ENCODE data around the gene TOMM34. TPM values are rescaled to one million over a fixed set of nuclear protein-coding genes. Genes with fewer than 3 reads are reported as not detected.
A peak's percentile ranks its signal among the peaks of the same experiment; 100 is the strongest.

The TOMM34 gene
- polyA plus RNA-seq, 3 donors, result 36.8 to 42.6 (median 40.9) TPM

DNA sequence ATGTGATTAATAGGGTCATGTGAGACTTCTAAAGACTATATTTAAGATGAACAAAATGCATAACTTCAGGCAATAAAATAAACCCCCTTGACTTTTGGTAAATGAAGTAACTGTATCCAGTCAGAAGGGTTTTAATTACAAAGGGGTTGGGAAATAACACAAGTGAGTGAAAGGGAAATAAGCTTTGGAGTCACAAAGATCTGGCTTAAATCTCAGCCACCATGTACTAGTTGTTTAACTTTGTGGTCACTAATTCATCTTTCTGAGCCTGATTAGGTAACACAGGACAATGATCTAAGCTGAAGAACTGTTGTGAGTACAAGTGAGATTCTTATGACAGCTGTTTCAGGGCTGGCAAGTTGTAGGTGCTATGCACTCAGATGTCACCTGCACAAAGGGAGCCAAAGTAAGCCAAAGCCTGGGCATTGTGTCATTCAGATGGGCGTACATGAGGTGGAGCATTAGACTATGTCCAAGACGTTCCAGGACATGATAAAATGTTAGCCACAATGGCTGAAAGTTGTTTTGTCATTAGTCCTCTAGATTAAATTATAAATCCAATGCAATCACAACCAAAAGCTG is 13.8 kb downstream of the TOMM34 start:
- no peak for DNase-seq (ENCODE audit: extremely low read depth in 1 of 11, low read depth in 9 of 11, low spot score in 4 of 11)

GRCh38 chr20:44945261-44945660 is 14.9 kb downstream of the TOMM34 start:
- DNase-seq (ENCODE audit: extremely low read depth in 1 of 11, low read depth in 9 of 11, low spot score in 4 of 11), result no peak

- DNase-seq (ENCODE audit: extremely low read depth in 1 of 11, low read depth in 9 of 11, low spot score in 4 of 11), result no peak
Measured at GRCh38 chr20:44943828-44944227, 16.4 kb downstream of the TOMM34 start.

- no peak for DNase-seq (ENCODE audit: extremely low read depth in 1 of 11, low read depth in 9 of 11, low spot score in 4 of 11)
Measured at GRCh38 chr20:44942264-44942973, 17.8 kb downstream of the TOMM34 start.

- no peak for DNase-seq (ENCODE audit: extremely low read depth in 1 of 11, low read depth in 9 of 11, low spot score in 4 of 11)
Measured at GRCh38 chr20:44941120-44941691, 19.0 kb downstream of the TOMM34 start.

- DNase-seq (ENCODE audit: extremely low read depth in 1 of 11, low read depth in 9 of 11, low spot score in 4 of 11), result no peak
Measured at GRCh38 chr20:44938637-44939036, 21.6 kb downstream of the TOMM34 start.

DNA sequence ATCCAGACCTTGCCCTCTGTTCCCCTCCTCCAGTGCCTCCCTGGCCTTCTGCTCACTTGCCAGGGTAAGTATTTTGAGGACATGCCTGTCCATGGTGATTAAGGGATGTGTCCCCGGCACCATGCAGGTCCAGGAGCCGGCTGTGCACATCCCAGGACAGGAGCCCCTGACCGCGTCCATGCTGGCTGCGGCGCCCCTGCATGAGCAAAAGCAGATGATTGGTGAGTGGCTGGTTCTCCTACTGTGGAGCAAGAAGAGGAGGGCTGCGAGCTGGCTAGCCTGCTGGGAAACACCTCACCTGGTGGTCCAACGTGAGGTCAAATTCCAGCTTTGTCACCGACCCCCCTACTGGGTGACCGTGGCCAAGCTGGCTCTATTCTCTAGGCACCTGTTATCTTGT is 23.7 kb downstream of the TOMM34 start:
- no peak for DNase-seq (ENCODE audit: extremely low read depth in 1 of 11, low read depth in 9 of 11, low spot score in 4 of 11)

DNA sequence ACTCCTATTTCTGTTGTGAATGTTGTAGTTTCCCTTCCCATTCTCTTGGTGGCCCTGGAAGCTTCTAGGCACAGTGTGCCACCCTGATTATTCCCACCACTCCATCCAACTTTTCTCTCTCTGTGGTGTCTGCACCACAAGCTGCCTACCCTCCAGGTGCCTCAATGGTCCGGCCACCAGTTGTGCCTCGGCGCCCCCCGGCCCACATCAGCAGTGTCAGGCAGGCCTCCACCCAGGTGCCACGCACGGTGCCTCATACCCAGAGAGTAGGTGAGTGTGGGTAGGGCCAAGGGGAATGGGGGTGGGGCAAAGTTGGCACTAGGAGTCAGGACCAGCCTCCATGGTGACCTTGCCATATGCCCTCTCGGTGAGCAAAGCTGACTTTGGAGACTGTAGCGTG is 27.3 kb downstream of the TOMM34 start:
- DNase-seq (ENCODE audit: extremely low read depth in 1 of 11, low read depth in 9 of 11, low spot score in 4 of 11), result no peak

DNA sequence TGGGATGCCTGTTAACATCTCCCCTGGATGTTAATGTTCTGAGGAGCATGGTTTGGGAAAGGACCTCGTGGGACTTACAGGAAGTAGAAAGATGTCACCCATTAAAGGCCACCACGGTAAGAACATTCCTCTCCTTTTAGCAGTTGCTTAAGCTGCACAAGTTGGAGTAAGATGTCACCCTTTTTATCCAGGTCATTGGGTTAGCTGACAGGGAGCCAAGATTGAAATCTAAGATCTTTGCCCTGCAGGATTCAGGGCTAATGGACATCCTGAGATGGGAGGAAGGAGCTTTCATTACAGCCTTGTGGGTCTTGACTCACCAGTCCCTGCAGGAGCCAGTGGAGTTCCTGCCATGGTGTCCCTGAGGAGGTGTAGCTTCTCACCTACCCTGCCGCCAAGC is 28.3 kb downstream of the TOMM34 start:
- DNase-seq (ENCODE audit: extremely low read depth in 1 of 11, low read depth in 9 of 11, low spot score in 4 of 11), result no peak

DNA sequence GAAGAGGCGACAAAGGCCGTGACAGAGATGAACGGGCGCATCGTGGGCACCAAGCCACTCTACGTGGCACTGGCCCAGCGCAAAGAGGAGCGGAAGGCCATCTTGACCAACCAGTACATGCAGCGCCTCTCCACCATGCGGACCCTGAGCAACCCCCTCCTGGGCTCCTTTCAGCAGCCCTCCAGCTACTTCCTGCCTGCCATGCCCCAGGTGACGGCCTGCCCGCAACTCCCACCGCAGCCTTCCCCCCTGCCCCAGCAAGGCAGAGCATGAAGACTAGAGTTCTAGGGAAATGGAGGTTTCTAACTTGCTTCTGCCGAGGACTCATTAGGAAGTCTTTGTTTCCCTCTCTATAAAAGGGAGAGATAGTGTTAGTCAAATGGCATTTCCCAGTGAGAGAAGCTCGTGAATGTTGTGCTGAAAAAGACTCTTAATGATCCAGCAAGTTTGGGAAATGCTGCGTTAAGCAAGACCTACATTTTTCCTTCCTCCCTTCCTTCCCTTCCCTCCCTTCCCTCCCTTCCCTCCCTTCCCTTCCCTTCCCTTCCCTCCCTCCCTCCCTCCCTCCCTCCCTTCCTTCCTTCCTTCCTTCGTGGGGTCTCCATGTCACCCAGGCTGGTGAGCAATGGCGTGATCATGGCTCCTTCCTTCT is 29.6 kb downstream of the TOMM34 start:
- no peak for DNase-seq (ENCODE audit: extremely low read depth in 1 of 11, low read depth in 9 of 11, low spot score in 4 of 11)

DNA sequence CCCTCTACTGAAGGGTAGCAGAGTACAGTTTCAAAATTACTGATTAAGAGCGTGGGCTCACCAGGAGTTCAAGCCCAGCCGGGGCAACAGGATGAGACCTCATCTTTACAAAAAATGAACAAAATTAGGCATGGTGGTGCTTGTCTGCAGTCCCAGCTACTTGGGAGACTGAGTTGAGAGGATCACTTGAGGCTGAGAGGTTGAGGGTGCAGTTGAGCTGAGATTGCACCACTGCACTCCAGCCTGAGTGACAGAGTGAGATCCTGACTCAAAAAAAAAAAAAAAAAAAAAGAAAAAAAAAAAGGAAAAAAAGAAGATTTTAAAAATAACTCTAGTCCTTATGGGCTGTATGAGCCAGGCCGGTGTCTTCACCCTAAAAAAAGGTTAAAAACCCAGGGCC is 31.6 kb downstream of the TOMM34 start:
- DNase-seq (ENCODE audit: extremely low read depth in 1 of 11, low read depth in 9 of 11, low spot score in 4 of 11), result no peak

- DNase-seq (ENCODE audit: extremely low read depth in 1 of 11, low read depth in 9 of 11, low spot score in 4 of 11), result no peak
Measured at GRCh38 chr20:44924541-44924940, 35.7 kb downstream of the TOMM34 start.

DNA sequence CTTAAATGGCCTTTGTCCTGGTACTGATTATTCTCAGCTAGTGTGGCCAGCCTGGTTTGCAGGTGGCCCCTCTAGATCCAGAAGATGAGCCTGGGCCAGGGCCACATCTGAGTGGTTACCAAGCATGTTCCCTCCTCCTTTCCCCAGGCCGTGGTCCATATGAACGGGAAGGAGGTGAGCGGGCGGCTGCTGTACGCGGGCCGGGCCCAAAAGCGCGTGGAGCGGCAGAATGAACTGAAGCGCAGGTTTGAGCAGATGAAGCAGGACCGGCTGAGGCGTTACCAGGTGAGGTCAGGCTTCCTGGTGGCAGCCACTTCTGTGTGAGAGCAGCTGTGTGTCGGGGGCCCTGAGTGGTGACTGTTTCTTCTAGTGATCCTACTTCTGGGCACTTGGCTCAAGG is 38.8 kb downstream of the TOMM34 start:
- DNase-seq (ENCODE audit: extremely low read depth in 1 of 11, low read depth in 9 of 11, low spot score in 4 of 11), result no peak

GRCh38 chr20:44918761-44919160 is 41.4 kb downstream of the TOMM34 start:
- no peak for DNase-seq (ENCODE audit: extremely low read depth in 1 of 11, low read depth in 9 of 11, low spot score in 4 of 11)

GRCh38 chr20:44918342-44918741 is 41.9 kb downstream of the TOMM34 start:
- DNase-seq (ENCODE audit: extremely low read depth in 1 of 11, low read depth in 9 of 11, low spot score in 4 of 11), result no peak

- no peak for DNase-seq (ENCODE audit: extremely low read depth in 1 of 11, low read depth in 9 of 11, low spot score in 4 of 11)
Measured at GRCh38 chr20:44917399-44917798, 42.8 kb downstream of the TOMM34 start.

DNA sequence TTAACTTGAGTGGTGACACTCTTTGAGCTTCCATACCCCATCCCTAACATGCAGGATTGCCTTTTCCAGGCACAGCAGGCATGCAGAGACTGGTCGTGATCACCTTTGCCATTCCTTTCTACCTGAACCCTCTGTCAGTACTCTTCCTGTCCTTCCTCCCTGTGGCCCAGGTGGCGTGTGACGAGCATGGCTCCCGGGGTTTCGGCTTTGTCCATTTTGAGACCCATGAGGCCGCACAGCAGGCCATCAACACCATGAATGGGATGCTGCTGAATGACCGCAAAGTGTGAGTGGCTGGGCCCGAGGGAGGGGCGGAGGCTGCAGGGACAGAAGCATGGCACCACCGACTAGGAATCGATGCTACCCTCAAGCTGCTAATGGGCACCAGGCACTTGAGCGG is 43.6 kb downstream of the TOMM34 start:
- no peak for DNase-seq (ENCODE audit: extremely low read depth in 1 of 11, low read depth in 9 of 11, low spot score in 4 of 11)

- no peak for DNase-seq (ENCODE audit: extremely low read depth in 1 of 11, low read depth in 9 of 11, low spot score in 4 of 11)
Measured at GRCh38 chr20:44914924-44915323, 45.3 kb downstream of the TOMM34 start.

DNA sequence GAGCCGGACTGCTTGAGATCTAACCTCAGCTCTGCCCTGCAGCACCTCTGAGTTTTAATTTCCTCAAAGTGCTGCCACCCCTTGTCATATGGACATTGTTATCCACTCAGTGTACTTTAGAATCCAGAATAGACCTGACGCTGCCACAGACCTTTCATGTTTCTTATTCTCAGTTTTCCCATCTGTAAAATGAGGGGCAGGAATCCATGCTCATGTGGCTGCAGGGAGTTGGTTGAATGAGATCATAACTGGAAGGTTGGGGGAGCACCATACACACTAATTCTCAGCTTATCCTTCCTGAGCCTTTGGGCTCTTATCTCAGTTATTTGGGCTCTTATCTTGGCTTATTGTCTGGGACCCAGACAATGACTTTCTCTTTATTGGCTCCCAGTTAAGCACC is 48.0 kb downstream of the TOMM34 start:
- DNase-seq (ENCODE audit: extremely low read depth in 1 of 11, low read depth in 9 of 11, low spot score in 4 of 11), result no peak

DNA sequence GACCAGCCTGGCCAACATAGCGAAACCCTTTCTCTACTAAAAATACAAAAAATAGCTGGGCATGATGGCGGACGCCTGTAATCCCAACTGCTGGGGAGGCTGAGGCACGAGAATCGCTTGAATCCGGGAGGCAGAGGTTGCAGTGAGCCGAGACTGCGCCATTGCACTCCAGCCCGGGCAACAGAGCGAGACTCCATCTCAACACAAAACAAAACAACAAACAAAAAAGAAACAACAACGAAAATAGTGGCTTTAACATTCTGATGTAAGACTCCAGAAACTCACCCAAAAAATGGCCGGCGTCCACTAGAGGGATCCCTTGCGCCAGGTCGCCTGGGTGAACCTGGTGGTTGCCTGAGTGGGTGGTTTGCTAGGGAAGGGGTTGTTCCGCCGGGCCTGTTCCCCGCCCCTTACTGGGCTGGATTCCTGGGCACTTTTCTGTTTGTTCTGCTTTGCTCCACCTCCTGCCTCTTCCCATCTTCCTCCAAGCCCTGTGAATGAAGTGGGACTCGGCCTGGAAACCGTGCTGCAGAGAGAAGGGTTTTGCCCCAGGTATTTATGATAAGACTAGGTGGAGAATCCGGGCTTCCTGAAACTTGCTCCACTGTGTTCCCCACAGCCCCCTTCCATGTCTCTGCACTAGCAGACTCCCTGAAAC is 48.8 kb downstream of the TOMM34 start:
- peak in 6 of 11 donors; percentile 26 to 52 (median 37) for DNase-seq (ENCODE audit: extremely low read depth in 1 of 11, low read depth in 9 of 11, low spot score in 4 of 11)
